GM18499 (cell line): ENCODE measurements around the gene M1AP.

Experiments used
- ATAC-seq: cut with Tn5 transposase; IDR thresholded peaks from one replicate; pipeline ENCODE4 v1.9.1; 2021; ENCODE audit warnings: moderate number of reproducible peaks; ENCODE audit not compliant: insufficient read depth, unreplicated experiment

The M1AP gene

DNA sequence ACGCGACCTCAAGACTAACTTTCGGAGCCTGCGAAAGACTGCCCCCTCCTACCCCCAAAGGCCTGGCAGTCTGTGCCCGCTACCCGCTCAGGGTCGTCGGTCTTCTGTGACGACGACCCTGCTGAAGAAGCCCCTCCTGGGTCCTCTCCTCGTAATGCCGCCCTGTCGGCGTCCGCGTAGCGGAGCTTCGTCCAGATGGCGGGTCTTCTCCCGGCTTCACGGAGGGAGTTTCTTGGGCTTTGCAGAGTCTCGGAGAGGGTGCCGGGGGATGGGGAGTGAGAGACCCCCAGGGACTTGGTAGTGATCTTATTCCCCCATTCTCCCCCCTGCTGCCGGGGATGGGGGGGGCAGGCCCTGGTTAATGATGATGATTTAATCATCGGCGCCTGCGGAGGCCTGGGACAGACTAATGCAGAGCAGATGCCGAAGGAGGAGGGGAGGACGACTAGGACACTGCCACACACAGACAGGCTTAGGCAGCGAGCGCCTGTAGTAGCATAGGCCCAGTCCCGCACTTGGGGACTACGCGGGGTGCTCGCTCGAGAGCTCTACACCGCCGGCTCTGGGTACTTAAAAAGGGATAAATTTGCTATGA lies 140.1 kb downstream of the M1AP start:
- no peak for ATAC-seq
